Keratinocyte (primary cell): ENCODE data around the gene HSDL1. TPM values are rescaled to one million over a fixed set of nuclear protein-coding genes. Genes with fewer than 3 reads are reported as not detected.
A peak's percentile ranks its signal among the peaks of the same experiment; 100 is the strongest.
"Not testable (repeated sequence)": the region's sequence is repeated elsewhere in the genome, so short reads cannot be mapped to it uniquely, and the experiment has no call there.

Source experiments
- DNase-seq: peaks from one replicate; pipeline ENCODE4 v3.0.0-alpha.2; 2011; ENCODE audit warnings: low read depth, missing footprints, low spot score
- FAIRE-seq: peaks from 2 replicates; lab custom pipeline; 2011; peaks lifted over from hg19 to GRCh38; lab: Jason Lieb, UNC
- H2AFZ ChIP-seq: 2 replicates; pipeline ENCODE4 v1.6.0; 2012; ENCODE audit warnings: low read length, control low read depth, inconsistent platforms; ENCODE audit not compliant: control insufficient read depth
- H3K27ac ChIP-seq: 2 replicates; pipeline ENCODE4 v1.5.1; 2011; ENCODE audit warnings: low read length; ENCODE audit not compliant: control insufficient read depth, insufficient read depth
- H3K27me3 ChIP-seq: 3 replicates; pipeline ENCODE4 v1.6.0; 2011; ENCODE audit warnings: low read length; ENCODE audit not compliant: control insufficient read depth, insufficient read depth; ENCODE audit errors: extremely low read depth
- H3K36me3 ChIP-seq, 2 experiments: 2 replicates in 1 of 2; 3 replicates in 1 of 2; pipeline ENCODE4 v1.5.1; 2011; ENCODE audit warnings: low read length in 2 of 2, mild to moderate bottlenecking in 1 of 2; ENCODE audit not compliant: control insufficient read depth in 2 of 2, insufficient read depth in 2 of 2; ENCODE audit errors: extremely low read depth in 1 of 2
- H3K4me1 ChIP-seq: 3 replicates; pipeline ENCODE4 v1.5.1; 2011; ENCODE audit warnings: low read length; ENCODE audit not compliant: control insufficient read depth, insufficient read depth; ENCODE audit errors: extremely low read depth
- H3K4me2 ChIP-seq: 3 replicates; pipeline ENCODE4 v1.6.0; 2011; ENCODE audit warnings: low read depth, low read length; ENCODE audit not compliant: control insufficient read depth, insufficient read depth; ENCODE audit errors: extremely low read depth
- H3K4me3 ChIP-seq, 3 experiments: fragments of 200-600 bp in 1 of 3; sonication (generic) in 1 of 3; 2 replicates in 2 of 3; 3 replicates in 1 of 3; pipeline ENCODE4 v1.5.1; 2011 to 2016; ENCODE audit warnings: low read length in 3 of 3, mild to moderate bottlenecking in 3 of 3, control low read depth in 2 of 3, inconsistent platforms in 1 of 3, low read depth in 1 of 3, mixed read lengths in 1 of 3, mixed run types in 1 of 3, moderate library complexity in 1 of 3; ENCODE audit not compliant: control insufficient read depth in 2 of 3, insufficient read depth in 2 of 3; ENCODE audit errors: extremely low read depth in 1 of 3
- H3K79me2 ChIP-seq: 2 replicates; pipeline ENCODE4 v1.6.0; 2012; ENCODE audit warnings: low read length; ENCODE audit not compliant: control insufficient read depth, insufficient read depth
- H3K9ac ChIP-seq: 3 replicates; pipeline ENCODE4 v1.6.0; 2011; ENCODE audit warnings: low read length; ENCODE audit not compliant: control insufficient read depth, insufficient read depth; ENCODE audit errors: extremely low read depth
- H3K9me1 ChIP-seq: 3 replicates; pipeline ENCODE4 v1.6.0; 2011; ENCODE audit warnings: low read length; ENCODE audit not compliant: control insufficient read depth, insufficient read depth; ENCODE audit errors: extremely low read depth
- H3K9me3 ChIP-seq: 2 replicates; pipeline ENCODE4 v1.5.1; 2012; ENCODE audit warnings: low read depth, low read length; ENCODE audit not compliant: control insufficient read depth
- H4K20me1 ChIP-seq: 3 replicates; pipeline ENCODE4 v1.6.0; 2011; ENCODE audit warnings: low read length; ENCODE audit not compliant: control insufficient read depth, insufficient read depth; ENCODE audit errors: extremely low read depth
- CTCF ChIP-seq, 3 experiments: IDR thresholded peaks in 1 of 3; conservative IDR thresholded peaks in 1 of 3; optimal IDR thresholded peaks in 1 of 3; 2 replicates in 2 of 3; 3 replicates in 1 of 3; pipeline versions ENCODE3 to v1.5.1; 2011; ENCODE audit warnings: low read length in 3 of 3, mild to moderate bottlenecking in 3 of 3, moderate library complexity in 2 of 3, control low read depth in 1 of 3, inconsistent platforms in 1 of 3; ENCODE audit not compliant: insufficient read depth in 2 of 3; ENCODE audit errors: extremely low read depth in 1 of 3
- EZH2 ChIP-seq: IDR thresholded peaks from one replicate; pipeline ENCODE4 v1.6.1; 2012; ENCODE audit warnings: inconsistent platforms, mild to moderate bottlenecking, low read length, moderate library complexity
- dilution Hi-C: fragments of 300-500 bp; cut with MboI; formaldehyde crosslinking; loops from one replicate; pipeline ENCODE4 v1.7.0; 2020; ENCODE audit warnings: low sequenced_read_pairs; ENCODE audit not compliant: extremely low pct_ligation_motif_present
- polyA plus RNA-seq, 5 experiments: library from polyadenylated mRNA; depleted of rRNA in 3 of 5; stranded (reverse) in 3 of 5; stranded (forward) in 1 of 5; unstranded in 1 of 5; fragments of >200 nt; gene quantifications; 1 replicate in 1 of 5; 2 replicates in 3 of 5; 3 replicates in 1 of 5; pipeline versions ENCODE4 v1.2.1 to v1.2.3, GENCODE V29; 2011 to 2012; ENCODE audit warnings: missing spikeins in 2 of 5, low read depth in 1 of 5, low replicate concordance in 1 of 5

Gene HSDL1
- polyA plus RNA-seq, 1 donor (not counting 4 experiments of a cell fraction or from before 2014, with no cell fraction given): 18.1 TPM

- Histone ChIP-seq H2AFZ (no peak overlapping the region), H3K4me3 (no peak overlapping the region), H3K9me3 (no peaks in the 10 kb centered on the region), H3K79me2 (peaks cover 13% of the 10 kb centered on the region), H4K20me1 (no peaks in the 10 kb centered on the region), H3K27ac (no peak overlapping the region), H3K4me1 (peaks cover 24% of the 10 kb centered on the region), H3K36me3 (peaks cover 0 to 3% of the 10 kb centered on the region in 2 experiments), H3K4me2 (no peak overlapping the region), H3K9ac (no peak overlapping the region), H3K9me1 (no peaks in the 10 kb centered on the region), H3K27me3 (no peaks in the 10 kb centered on the region)
- TF ChIP-seq EZH2 (no peak), CTCF (optimal IDR thresholded peaks at IDR 0.05 in 1 of 3, IDR thresholded peaks at IDR 0.05 in 1 of 3, conservative IDR thresholded peaks at IDR 0.05 in 1 of 3; ENCODE audit: extremely low read depth in 1 of 3, insufficient read depth in 2 of 3, low read length in 3 of 3) (no peak)
- dilution Hi-C loops: no loop called here
- no peak for DNase-seq
- no peak for FAIRE-seq
Measured at GRCh38 chr16:84120023-84120422, 25.0 kb downstream of the HSDL1 start.

- Histone ChIP-seq H3K9me3 (no peaks in the 10 kb centered on the region), H3K27me3 (no peaks in the 10 kb centered on the region), H3K9ac (no peak overlapping the region), H3K4me1 (peaks cover 24% of the 10 kb centered on the region), H3K79me2 (peaks cover 20% of the 10 kb centered on the region), H3K4me3 (no peak overlapping the region), H3K27ac (no peak overlapping the region), H2AFZ (no peak overlapping the region), H4K20me1 (no peaks in the 10 kb centered on the region), H3K36me3 (peaks cover 0 to 3% of the 10 kb centered on the region in 2 experiments), H3K4me2 (peak overlapping the region; percentile 22), H3K9me1 (no peaks in the 10 kb centered on the region)
- dilution Hi-C loops: no loop called here
- TF ChIP-seq EZH2: no peak
- TF ChIP-seq CTCF (optimal IDR thresholded peaks at IDR 0.05 in 1 of 3, IDR thresholded peaks at IDR 0.05 in 1 of 3, conservative IDR thresholded peaks at IDR 0.05 in 1 of 3; ENCODE audit: extremely low read depth in 1 of 3, insufficient read depth in 2 of 3, low read length in 3 of 3): no peak
- no peak for FAIRE-seq
- peak; percentile 38 for DNase-seq
Measured at GRCh38 chr16:84119368-84119767, 25.6 kb downstream of the HSDL1 start.

- H2AFZ ChIP-seq, H3K27me3 ChIP-seq, dilution Hi-C loops, H3K36me3 ChIP-seq, H3K4me3 ChIP-seq, H3K9me3 ChIP-seq, H3K9me1 ChIP-seq, DNase-seq, H3K27ac ChIP-seq, H3K4me2 ChIP-seq, H4K20me1 ChIP-seq, H3K9ac ChIP-seq, FAIRE-seq: not testable (repeated sequence)
- Histone ChIP-seq H3K4me1 (peaks cover 24% of the 10 kb centered on the region), H3K79me2 (peaks cover 29% of the 10 kb centered on the region)
Measured at GRCh38 chr16:84118315-84118714, 26.7 kb downstream of the HSDL1 start.
